ENCODE measurements around the gene GJA3. TPM values are rescaled to one million over a fixed set of nuclear protein-coding genes. Genes with fewer than 3 reads are reported as not detected.

GJA3 gene
- total and polyA plus RNA-seq, 2 donors (not counting 3 experiments of a cell fraction or from before 2014, with no cell fraction given), result not detected

GRCh38 chr13:20193162-20193906, 32.5 kb upstream of the GJA3 start:
- ChIA-PET POLR2A (no interaction called here), CTCF (no interaction called here)
- DNase-seq (ENCODE audit: low read depth, low spot score), result no peak
- no peaks in the 10 kb centered on the region for H3K4me1 ChIP-seq (ENCODE audit: control insufficient read depth, extremely low read depth, insufficient read depth, low read length)
- no peaks in the 10 kb centered on the region for H3K9me3 ChIP-seq (replicated peaks; ENCODE audit: control insufficient read depth, insufficient read depth, low read length)
- H3K79me2 ChIP-seq (ENCODE audit: control insufficient read depth, insufficient read depth, low read length), result no peaks in the 10 kb centered on the region
- no peaks in the 10 kb centered on the region for H3K36me3 ChIP-seq (ENCODE audit: control insufficient read depth in 2 of 2, extremely low read depth in 1 of 2, insufficient read depth in 2 of 2, low read length in 2 of 2)
- no peak overlapping the region for H3K9ac ChIP-seq (replicated peaks; ENCODE audit: extremely low read depth, insufficient read depth, low read length)
- no TSS peak for BruUV-seq (replicated peaks)
- intact Hi-C loops (cut with micrococcal nuclease), result no loop called here
- peaks cover 69 to 83% of the 10 kb centered on the region in 2 experiments for H3K27me3 ChIP-seq (ENCODE audit: control insufficient read depth in 2 of 2, insufficient read depth in 2 of 2, low read length in 2 of 2)
- FAIRE-seq, result no peak
- H4K20me1 ChIP-seq (replicated peaks; ENCODE audit: control insufficient read depth, extremely low read depth, insufficient read depth, low read length), result no peaks in the 10 kb centered on the region
- H3K27ac ChIP-seq (ENCODE audit: insufficient read depth, low read depth, low read length), result no peak overlapping the region
- peak overlapping the region in 1 of 3 experiments; percentile 31 for H3K4me3 ChIP-seq (replicated peaks in 1 of 3; ENCODE audit: insufficient read depth in 1 of 3, low read depth in 1 of 3, low read length in 3 of 3)
- no peak overlapping the region for H2AFZ ChIP-seq (ENCODE audit: low read depth, low read length)
- dilution Hi-C loops (cut with MboI; ENCODE audit: extremely low pct_ligation_motif_present, low sequenced_read_pairs), result no loop called here
- H3K9me1 ChIP-seq (replicated peaks; ENCODE audit: control insufficient read depth, extremely low read depth, insufficient read depth, low read length), result no peaks in the 10 kb centered on the region
- no peak overlapping the region for H3K4me2 ChIP-seq (ENCODE audit: insufficient read depth, low read length)
- TF ChIP-seq GATA2 (IDR thresholded peaks at IDR 0.05; ENCODE audit: insufficient read depth, insufficient read length, low read depth, low read length), result no peak
- TF ChIP-seq EZH2 (IDR thresholded peaks at IDR 0.05; ENCODE audit: borderline replicate concordance, low read depth, low read length, severe bottlenecking), result peak; percentile 29
- TF ChIP-seq POLR2A (IDR thresholded peaks at IDR 0.05; ENCODE audit: low read depth, low read length), result no peak

- intact Hi-C loops (cut with micrococcal nuclease) (no loop called here), dilution Hi-C loops (cut with MboI; ENCODE audit: extremely low pct_ligation_motif_present, low sequenced_read_pairs) (no loop called here)
- Histone ChIP-seq H3K9me3 (replicated peaks; ENCODE audit: control insufficient read depth, insufficient read depth, low read length) (no peaks in the 10 kb centered on the region), H2AFZ (ENCODE audit: low read depth, low read length) (peak within 1 kb of the TSS; percentile 20), H3K79me2 (ENCODE audit: control insufficient read depth, insufficient read depth, low read length) (no peaks in the 10 kb centered on the region), H3K9me1 (replicated peaks; ENCODE audit: control insufficient read depth, extremely low read depth, insufficient read depth, low read length) (no peaks in the 10 kb centered on the region), H4K20me1 (replicated peaks; ENCODE audit: control insufficient read depth, extremely low read depth, insufficient read depth, low read length) (no peaks in the 10 kb centered on the region), H3K4me1 (ENCODE audit: control insufficient read depth, extremely low read depth, insufficient read depth, low read length) (no peaks in the 10 kb centered on the region), H3K27me3 (ENCODE audit: control insufficient read depth in 2 of 2, insufficient read depth in 2 of 2, low read length in 2 of 2) (peaks cover 67 to 81% of the 10 kb centered on the region in 2 experiments), H3K4me2 (ENCODE audit: insufficient read depth, low read length) (peak within 1 kb of the TSS; percentile 33), H3K9ac (replicated peaks; ENCODE audit: extremely low read depth, insufficient read depth, low read length) (no peak within 1 kb of the TSS), H3K36me3 (ENCODE audit: control insufficient read depth in 2 of 2, extremely low read depth in 1 of 2, insufficient read depth in 2 of 2, low read length in 2 of 2) (no peaks in the 10 kb centered on the region), H3K27ac (ENCODE audit: insufficient read depth, low read depth, low read length) (no peak within 1 kb of the TSS), H3K4me3 (replicated peaks in 1 of 3; ENCODE audit: insufficient read depth in 1 of 3, low read depth in 1 of 3, low read length in 3 of 3) (peak within 1 kb of the TSS in 1 of 3 experiments; percentile 31)
- BruUV-seq (replicated peaks), result no TSS peak
- POLR2A ChIA-PET, result no interaction called here
- no peak for TF ChIP-seq EZH2 (IDR thresholded peaks at IDR 0.05; ENCODE audit: borderline replicate concordance, low read depth, low read length, severe bottlenecking)
- no peak for FAIRE-seq
- DNase-seq (ENCODE audit: low read depth, low spot score), result no peak
- CTCF ChIA-PET, result no interaction called here
Observed at GRCh38 chr13:20192836-20193161, 31.9 kb upstream of the GJA3 start, which contains the start of gene GJB2. GJB2 (minus strand) TSS chr13:20192938; CDS start chr13:20189581, 3,357 bp downstream.

All from endothelial cell of umbilical vein (primary cell).